Measurements from ENCODE around the gene OR51I2.

Gene OR51I2, protein sequence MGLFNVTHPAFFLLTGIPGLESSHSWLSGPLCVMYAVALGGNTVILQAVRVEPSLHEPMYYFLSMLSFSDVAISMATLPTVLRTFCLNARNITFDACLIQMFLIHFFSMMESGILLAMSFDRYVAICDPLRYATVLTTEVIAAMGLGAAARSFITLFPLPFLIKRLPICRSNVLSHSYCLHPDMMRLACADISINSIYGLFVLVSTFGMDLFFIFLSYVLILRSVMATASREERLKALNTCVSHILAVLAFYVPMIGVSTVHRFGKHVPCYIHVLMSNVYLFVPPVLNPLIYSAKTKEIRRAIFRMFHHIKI

DNA sequence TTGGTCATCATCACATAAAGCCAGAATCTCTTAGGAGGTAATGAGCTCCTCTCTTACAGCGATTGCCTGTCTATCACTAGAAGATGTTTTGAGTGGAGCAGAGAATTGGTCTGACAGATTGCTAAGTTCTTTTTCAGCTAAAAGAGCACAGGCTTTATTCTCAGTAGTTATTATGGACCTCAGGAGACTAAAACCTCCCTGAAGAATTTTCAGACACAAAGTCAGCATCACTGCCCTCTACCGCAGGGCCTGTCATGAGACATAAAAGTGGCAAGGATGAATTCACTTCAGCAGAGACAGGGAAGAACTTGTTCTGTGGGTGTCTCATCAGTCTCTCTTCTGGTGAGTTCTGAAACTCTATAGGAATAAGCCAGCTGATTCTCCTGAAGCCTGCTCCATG, at the start of gene OR51I2:
Gene OR51I2, plus strand, starts transcription at position 301 of the 400 bp plus-strand sequence. CDS start 4,166 bp downstream, outside the sequence.
- DNase-seq, result no peak

DNA sequence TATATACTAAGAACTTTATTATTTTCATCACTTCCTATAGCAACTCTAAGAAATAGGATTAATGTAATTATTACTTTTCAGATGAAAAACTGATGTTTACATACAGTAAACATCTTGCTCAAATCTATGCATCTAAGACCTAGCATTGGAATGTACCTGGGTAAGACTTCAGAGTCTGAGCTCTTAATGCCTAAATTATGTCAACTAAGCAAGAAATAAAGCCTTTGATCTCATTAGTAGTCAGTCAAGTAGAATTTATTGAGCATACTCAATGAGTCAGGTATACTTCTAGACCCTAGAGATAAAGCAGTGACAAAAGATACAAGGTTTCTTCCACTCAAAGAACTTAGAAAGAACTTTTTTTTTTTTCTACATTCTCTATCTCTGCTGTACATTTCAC, 44.0 kb upstream of the OR51I2 start:
- no peak for DNase-seq

DNA sequence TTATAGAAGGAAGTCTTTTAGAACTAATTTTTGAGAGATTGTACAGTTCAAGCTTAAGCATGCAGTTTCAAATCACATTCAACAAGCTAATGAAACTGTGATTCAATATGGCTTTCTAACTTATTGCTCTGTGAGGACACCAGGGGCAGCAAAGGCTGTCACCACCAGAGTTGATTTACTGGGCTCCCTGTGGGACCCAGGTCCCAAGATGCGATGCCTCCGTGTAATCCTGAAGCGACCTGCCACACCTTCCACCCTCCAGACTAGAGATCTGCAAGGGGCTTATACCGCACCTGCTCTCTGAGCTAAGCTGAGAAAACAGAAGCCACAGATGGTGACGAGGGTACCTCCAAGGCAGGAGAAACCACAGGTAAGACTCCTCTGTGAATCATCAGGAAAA, 28.1 kb upstream of the OR51I2 start:
- no peak for DNase-seq

DNA sequence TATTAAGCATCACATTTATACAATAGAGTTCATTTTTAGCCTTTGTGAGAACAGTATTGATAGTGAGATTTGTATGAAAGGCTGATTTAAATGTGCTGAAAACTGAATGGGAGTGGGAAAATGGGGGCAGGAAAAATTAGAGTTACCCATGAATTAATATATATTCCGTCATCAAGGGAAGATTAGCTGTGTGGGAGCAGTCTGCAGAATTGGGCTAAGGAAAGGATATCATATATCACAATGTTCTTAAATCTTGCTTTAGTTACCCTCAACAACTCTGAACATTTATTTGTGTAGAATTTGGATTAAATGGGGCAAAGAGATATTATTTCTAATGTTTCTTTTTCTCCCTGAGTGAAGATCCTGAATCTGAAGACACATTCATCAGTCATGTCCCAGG, 27.3 kb upstream of the OR51I2 start, which contains the start of gene OR51Q1:
Gene OR51Q1, plus strand, starts transcription at position 301 of the 400 bp plus-strand sequence. Its CDS starts 90 bp downstream, at position 391.
- DNase-seq, result no peak

DNA sequence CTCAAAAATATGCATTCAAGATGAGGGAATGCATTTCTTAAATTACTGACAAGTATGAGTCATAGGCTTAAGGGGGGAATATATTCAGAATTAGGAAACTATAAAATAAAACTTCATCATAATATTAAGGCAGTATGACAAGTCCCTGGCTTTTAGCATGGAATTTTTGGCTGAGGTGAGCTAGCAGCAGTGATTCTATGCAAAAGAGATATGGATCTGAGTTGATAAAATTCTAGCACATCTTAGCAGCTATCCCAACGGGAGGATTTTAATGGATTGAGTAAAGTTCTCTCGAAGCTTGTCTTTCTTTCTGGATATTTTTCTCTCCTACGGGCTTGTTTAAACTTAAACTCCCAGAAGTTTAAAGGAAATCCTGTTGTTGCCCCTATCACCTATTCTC, 26.0 kb upstream of the OR51I2 start:
- DNase-seq, result no peak

DNA sequence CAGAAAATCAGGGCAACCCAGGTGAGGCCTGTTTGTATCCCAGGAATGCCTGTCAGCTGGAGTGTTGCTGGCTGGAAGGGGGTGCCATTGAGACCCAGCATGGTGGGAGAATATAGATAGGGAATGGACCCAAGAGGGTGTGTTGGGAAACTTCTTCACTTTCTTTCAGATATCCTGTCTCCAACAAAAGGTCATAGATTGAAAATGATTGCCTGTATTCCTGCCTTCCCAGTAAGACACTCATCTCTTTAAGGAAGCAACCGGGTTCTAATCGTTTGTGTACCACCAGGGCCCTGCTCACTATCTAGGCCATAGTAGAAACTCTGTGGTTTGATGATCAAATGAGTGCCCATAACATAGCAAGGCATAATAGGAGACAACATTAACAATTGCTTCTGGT, 7.7 kb upstream of the OR51I2 start, which contains the start of gene OR51I1:
Gene OR51I1, minus strand, starts transcription at position 101 of the 400 bp plus-strand sequence. Its CDS starts 0 bp downstream, at position 101.
- no peak for DNase-seq

DNA sequence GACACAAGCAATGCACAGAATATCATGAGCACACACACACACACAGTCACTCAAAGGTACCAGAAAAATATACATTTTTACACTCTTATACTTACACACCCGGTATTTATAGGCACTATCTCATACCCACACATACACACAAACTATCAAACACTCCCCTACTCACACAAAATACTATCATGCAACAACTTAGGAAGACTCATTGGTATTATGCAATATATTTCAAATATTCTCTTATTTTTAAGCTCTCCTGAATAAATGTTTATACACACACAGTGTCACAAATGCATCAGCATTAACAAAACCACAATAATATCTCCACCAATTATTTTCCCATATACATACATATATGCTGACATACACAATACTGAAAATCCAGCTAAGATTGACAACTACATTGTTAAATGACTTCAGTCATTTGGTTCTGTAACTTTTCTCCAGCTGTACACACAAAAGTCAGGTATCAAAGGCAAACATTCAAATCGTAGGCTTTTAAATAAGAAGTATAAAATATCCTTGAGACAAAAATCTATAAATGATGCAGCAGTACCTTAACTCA, 5.2 kb upstream of the OR51I2 start:
- no peak for DNase-seq

DNA sequence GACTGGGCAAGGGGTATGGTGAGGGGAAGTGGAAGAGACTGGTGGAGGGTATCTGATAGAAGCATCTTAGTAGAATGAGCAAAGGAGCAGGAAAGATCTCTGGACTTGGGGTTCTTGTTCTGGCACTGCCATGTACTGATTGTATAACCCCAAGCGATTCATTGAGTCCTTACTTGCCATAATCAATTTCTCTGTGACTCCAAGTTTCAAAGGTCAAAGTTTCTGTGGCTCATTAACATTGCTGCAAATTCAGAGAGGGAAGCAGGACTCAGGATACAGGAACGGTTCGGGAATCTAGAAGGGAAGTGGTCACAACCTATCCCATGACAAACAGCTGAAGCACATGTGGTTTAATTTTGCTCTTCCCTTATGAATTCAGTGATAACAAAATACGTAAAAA, 309 bp downstream of the OR51I2 start:
- no peak for DNase-seq

DNA sequence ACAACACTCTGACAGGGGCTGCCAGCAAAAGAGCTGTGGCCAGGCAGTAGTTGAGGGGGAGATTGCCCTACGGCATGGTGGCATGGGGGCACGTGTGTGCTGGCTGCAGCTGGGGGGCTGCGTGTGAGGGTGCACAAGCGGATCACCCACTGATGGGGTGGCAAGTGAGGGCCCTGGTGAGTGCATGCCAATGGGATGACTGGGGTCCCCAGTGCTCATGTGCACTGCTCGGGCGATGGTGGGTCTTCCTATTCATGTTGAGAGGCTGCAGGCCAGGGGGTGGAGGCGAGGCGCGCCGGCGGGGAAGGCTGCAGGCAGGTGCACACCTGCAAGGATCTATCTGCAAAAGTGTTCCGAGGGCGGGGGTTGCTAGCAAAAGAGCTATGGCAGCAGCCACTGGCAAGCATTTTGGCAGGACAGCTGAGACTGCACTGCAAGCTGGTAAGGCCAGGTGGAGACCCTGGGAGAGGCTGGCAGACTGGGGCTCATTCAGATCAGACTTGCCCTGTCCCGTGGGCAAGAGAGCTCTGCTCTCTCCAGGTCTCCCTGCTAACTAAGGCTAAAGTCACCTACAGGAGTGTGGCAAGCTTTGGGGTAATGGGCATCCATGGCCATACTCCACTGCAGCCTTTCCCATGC, 12.0 kb downstream of the OR51I2 start:
- no peak for DNase-seq

DNA sequence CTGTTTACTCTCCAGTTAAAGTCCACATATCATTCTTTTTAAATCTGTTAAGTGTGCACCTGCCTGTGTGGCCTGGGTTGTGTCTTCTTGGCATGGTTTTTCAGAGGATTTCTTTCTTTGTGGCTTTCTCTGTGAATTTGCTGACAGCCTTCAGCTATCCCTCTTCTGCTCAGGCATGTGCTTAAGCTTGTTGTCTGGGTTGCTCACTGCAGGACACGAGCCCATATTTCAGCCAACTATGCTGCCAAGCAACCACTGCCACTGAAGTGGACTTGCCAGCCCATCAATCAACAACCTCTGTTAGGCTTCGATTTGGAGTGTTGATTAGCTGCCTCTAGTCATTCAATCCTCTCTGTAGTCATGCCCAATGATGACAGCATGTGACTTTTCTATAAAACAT, 18.4 kb downstream of the OR51I2 start:
- DNase-seq, result no peak

DNA sequence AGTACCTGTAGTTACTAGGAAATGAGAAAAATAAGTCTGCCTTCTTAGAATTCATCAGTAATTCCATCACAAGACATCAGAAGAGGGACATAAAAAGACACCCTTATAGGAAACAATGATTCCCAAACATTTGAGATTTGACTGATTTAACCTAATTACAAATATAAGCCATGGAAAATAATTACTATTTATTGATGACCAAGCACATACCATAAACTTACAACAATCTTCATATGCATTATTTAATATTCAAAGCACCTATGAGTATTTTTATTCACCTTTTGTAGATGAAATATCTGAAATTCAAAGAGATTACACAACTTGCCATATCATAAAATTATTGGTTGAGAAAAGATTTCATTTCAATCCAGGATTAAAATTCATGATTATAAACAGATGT, 24.8 kb downstream of the OR51I2 start:
- no peak for DNase-seq

DNA sequence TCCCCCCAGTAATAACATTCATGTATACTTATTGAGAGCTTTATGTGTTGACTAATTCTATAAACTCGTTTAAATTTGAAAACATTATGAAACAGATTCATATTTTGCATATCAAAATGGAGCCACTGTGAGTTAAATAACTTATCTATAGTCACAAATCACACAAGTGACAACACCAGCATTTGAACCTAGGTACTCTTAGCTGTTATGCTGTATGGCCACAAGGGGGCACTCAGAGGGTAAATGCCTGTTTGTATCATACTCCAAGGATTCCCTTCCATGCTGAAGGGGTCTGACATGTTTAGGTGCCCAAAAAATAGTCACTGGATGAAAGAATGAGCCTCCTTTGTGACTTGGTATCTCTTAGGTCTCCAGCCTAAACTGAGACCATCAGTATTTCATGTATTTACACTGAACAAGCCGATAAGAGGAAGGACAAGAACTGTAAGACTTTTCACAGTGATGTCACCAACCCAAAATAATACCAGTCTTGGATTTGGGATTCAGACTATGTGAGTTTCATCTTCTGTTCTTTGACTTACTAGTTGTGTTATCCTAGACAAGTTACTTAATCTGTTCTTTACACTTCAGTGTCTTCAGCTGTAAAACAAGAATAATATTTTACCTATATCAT, 27.2 kb downstream of the OR51I2 start:
- DNase-seq, result peak; percentile 30 to 43

DNA sequence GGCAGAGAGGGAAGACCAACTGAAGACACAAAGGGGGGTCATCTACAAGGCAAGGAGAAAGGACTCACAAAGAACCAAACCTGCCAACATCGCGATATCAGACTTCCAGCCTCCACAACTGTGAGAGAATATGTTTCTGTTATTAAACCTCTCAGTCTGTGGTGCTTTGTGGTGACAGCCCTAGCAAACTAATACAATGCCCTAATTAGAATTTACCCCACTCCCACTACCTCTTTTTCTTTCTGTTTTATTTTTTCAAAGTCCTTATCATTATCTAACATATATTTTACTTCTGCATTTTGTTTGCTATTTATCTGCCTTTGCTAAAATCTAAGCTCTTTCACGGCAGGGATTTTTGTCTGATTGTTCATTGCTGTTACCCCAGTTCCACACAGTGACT, 36.9 kb downstream of the OR51I2 start:
- no peak for DNase-seq

DNA sequence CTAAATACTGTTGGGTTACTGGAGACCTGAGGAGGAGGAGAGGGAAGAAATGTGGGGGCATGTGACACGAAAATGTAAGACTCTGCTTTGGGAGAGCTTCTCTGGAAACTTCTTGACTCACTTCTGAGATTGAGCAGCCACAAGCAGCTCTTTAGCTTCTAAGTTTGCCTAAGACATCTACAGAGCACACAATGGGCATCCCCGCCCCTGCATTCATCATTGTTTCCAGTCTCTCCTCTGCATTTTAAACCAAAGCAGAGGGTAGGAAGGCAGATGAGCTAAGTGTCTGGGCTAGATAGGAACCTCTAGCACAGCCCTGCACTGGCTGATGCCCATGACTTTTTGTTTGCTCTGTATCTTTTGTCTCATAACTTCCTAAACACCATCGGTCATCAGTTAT, 37.3 kb downstream of the OR51I2 start:
- DNase-seq, result no peak

DNA sequence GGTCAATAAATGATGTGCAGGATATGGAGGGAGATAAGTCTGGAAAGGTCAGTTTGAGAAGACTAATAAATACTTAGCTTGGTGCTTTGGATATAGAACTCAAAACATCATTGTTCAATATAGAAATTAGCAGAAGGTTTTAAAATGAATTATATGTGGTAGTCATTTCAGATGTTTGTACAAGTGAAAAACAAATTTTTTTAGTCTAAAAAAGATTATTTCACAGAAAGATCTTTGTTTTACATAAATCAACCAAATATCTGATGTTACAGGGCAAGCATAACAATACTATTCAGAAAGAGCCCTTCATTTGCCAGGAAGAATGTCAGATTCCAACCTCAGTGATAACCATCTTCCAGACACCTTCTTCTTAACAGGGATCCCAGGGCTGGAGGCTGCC, 39.3 kb downstream of the OR51I2 start, which contains the start of gene OR52D1:
Gene OR52D1, plus strand, starts transcription at position 301 of the 400 bp plus-strand sequence. Its CDS starts 22 bp downstream, at position 323.
- DNase-seq, result no peak

DNA sequence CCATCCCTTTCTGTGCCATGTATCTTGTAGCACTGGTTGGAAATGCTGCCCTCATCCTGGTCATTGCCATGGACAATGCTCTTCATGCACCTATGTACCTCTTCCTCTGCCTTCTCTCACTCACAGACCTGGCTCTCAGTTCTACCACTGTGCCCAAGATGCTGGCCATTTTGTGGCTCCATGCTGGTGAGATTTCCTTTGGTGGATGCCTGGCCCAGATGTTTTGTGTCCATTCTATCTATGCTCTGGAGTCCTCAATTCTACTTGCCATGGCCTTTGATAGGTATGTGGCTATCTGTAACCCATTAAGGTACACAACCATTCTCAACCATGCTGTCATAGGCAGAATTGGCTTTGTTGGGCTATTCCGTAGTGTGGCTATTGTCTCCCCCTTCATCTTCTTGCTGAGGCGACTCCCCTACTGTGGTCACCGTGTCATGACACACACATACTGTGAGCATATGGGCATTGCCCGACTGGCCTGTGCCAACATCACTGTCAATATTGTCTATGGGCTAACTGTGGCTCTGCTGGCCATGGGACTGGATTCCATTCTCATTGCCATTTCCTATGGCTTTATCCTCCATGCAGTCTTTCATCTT, 39.8 kb downstream of the OR51I2 start:
- no peak for DNase-seq

DNA sequence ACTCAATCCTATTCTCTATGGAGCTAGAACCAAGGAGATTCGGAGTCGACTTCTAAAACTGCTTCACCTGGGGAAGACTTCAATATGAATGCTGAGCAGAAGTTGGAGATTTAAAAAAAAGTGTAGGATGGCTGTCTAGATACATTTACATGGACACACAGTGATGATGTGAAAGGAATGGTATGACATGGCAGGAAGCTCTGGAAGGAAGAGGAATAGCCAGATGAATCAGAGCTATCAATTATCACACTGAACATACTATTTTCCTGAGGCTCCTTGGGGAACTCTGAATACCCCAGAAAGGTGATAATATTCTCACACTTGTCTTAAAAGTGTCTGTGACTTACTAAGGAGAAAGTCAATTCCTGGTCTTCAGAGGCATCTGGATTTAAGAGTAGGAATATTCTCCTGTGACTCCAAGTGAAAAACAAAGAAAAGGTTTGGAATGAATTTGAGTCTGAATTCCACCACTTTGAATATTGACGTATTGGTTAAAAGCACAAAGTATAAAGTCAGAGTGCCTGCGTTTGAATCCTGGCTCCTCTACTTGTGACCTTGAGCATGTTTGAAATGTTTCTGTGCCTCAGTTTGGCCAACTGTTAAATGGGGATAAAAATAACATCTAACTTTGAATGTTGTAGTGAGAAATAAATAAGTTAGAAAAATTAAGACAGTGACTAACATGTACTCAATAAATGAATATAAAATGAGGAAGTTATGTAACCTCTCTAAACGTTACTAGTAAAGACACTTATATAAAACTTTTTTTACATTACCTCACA, 40.6 kb downstream of the OR51I2 start:
- no peak for DNase-seq

DNA sequence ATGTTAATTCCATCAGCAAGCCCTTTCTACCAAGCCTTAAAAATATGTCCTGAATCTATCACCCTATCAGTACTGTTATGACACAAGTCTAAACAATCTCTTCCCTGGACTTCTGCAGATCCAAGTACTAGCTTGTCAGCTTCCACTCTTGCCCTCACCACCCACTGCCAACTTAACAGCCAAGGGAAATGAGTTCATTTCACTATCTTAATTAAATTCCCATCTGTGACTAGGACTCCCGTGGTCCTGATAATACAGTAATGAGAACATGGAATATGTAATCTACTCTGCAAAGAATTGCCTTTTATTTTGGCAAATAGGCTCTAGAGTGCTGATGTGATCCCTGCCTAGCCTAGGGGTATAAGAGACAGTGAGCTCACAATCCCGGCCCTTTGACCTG, 50.5 kb downstream of the OR51I2 start:
- DNase-seq, result no peak

DNA sequence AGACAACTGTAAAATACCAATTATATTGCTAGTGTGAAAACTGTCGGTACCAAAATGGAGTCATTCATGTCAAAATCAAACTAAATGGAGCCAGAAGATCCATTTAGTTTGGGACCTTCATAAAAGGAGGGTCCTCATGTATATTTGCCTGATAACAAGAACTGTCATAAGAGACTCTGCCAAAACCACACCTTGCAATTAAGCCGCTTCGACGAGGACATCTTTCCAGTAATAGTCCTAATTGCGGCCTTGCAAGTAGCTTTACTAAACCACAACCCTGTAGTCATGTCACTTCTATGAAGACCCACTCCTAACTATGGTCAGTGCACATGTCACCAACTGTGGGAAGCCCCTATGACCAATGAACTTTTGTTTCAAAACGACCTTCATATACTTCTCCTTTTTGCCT, 51.3 kb downstream of the OR51I2 start:
- no peak for DNase-seq

DNA sequence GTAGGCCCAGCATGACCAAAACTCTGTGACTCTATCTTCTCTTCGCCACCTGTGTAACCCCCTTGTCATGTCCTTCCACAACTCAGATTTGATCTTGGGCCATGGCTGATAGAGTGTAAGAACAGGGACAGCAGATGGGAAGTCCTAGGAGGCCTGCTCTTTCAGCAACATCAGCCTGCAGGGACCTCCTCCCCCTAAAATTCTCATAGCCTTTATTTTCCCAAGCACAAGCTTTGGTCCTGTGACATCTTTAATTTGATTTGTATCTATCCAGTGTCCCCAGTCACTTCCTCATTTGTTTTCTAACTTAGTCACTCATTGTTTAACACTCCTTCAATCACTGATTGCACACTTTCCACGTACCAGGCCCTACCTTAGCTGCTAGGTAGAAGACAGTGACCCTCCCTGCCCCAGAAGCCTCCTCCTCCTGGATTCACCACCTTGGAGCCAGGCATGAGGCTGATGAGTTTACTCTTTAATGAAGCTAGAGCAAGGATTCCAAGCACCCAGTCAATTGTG, 55.3 kb downstream of the OR51I2 start:
- DNase-seq, result no peak

DNA sequence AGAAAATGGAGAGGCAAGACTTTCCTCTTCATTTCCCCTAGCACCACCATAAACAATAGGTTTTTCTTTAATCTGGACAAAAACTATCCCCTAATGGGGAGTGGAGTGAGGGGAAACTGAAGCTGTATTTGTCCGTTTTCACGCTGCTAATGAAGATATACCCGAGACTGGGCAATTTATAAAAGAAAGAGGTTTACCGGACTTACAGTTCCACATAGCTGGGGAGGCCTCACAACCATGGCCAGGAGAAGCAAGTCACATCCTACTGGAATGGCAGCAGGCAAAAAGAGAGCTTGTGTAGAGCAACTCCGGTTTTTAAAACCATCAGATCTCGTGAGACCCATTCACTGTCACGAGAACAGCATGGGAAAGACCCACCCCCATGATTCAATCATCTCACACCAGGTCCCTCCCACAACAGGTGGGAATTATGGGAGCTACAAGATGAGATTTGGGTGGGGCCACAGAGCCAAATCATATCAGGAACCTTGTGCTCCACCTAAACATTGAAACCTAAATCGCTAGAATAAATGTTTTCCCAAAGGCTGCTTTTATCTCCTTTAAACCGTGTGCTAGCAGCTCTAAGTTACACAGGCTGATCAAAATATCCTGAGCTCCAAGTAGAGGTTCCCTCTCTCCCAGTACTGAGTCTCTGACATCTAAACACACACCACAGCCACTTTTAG, 56.4 kb downstream of the OR51I2 start:
- DNase-seq, result no peak

All from CD4-positive, alpha-beta T cell treated with Interleukin-4 for 1 hour (primary cell).